Thyroid gland (tissue), 4 donors: ENCODE measurements around the gene KRTAP2-3. TPM values are rescaled to one million over a fixed set of nuclear protein-coding genes. Genes with fewer than 3 reads are reported as not detected.
"Not testable (repeated sequence)": the region's sequence is repeated elsewhere in the genome, so short reads cannot be mapped to it uniquely, and the experiment has no call there.

Experiments
- DNase-seq, 2 donors: peaks; one replicate each; pipeline ENCODE4 v3.0.0-alpha.2; 2019
- H3K27ac ChIP-seq, 3 donors: fragments of 200-600 bp; sonication (generic); 1 replicate in 2 of 3; 2 replicates in 1 of 3; pipeline ENCODE4 v1.5.1; 2016 to 2019; ENCODE audit warnings: mild to moderate bottlenecking in 1 of 3, moderate library complexity in 1 of 3
- H3K27me3 ChIP-seq: fragments of 200-600 bp; sonication (generic); one replicate; pipeline ENCODE4 v1.5.1; 2019
- H3K36me3 ChIP-seq, 2 donors: fragments of 200-600 bp; sonication (generic); one replicate each; pipeline ENCODE4 v1.5.1; 2016 to 2019
- H3K4me1 ChIP-seq, 2 donors: fragments of 200-600 bp; sonication (generic); one replicate each; pipeline ENCODE4 v1.5.1; 2017 to 2019
- H3K4me3 ChIP-seq, 3 donors: fragments of 200-600 bp; sonication (generic); replicated peaks in 1 of 3; 1 replicate in 2 of 3; 2 replicates in 1 of 3; pipeline ENCODE4 v1.5.1; 2016; ENCODE audit warnings: mild to moderate bottlenecking in 1 of 3
- H3K9me3 ChIP-seq: fragments of 200-600 bp; sonication (generic); one replicate; pipeline ENCODE4 v1.5.1; 2017
- CTCF ChIP-seq, 6 experiments: fragments of 200-600 bp in 3 of 6; fragments of 450-650 bp in 3 of 6; sonication (generic) in 3 of 6; IDR thresholded peaks; one replicate each; pipeline ENCODE4 v1.5.1; 2016 to 2019; ENCODE audit warnings: antibody characterized with exemption in 6 of 6, mild to moderate bottlenecking in 2 of 6, inconsistent platforms in 1 of 6, moderate library complexity in 1 of 6
- POLR2A ChIP-seq, 2 donors: fragments of 450-650 bp; IDR thresholded peaks; one replicate each; pipeline ENCODE4 v1.6.1; 2017; ENCODE audit warnings: antibody characterized with exemption in 2 of 2, mild to moderate bottlenecking in 2 of 2, moderate library complexity in 1 of 2
- WGBS, 2 donors: methylation state at CpG; one replicate each; pipeline ENCODE4 v1.1.5; 2017; 5-methylcytosine and 5-hydroxymethylcytosine counted together
- intact Hi-C: fragments of 100-400 bp; cut with DNase I; formaldehyde crosslinking; loops from one replicate; pipeline ENCODE4 v1.15.1; 2023
- total RNA-seq, 4 donors: library from RNA; depleted of rRNA; stranded (reverse); fragments of >200 nt; gene quantifications; one replicate each; pipeline ENCODE4 v1.2.3, GENCODE V29; 2016

Gene KRTAP2-3
- total RNA-seq, 4 donors from 2014 or later: not detected

- intact Hi-C loops: no loop called here
- no peak overlapping the region for H3K4me3 ChIP-seq
- H3K4me1 ChIP-seq: no peaks in the 10 kb centered on the region
- no peak overlapping the region for H3K27ac ChIP-seq
- no peak for DNase-seq
- H3K9me3 ChIP-seq: no peaks in the 10 kb centered on the region
- 77 to 83% methylated on average over 1 of the region's 1 CpG for WGBS, 2 donors
- H3K36me3 ChIP-seq: no peaks in the 10 kb centered on the region
- TF ChIP-seq CTCF (IDR thresholded peaks at IDR 0.05) (no peak), POLR2A (IDR thresholded peaks at IDR 0.05) (no peak)
- H3K27me3 ChIP-seq: no peaks in the 10 kb centered on the region
These were observed 17.0 kb downstream of the KRTAP2-3 start for GRCh38 chr17:41042953-41043352.

- H3K9me3 ChIP-seq, DNase-seq, H3K4me3 ChIP-seq, H3K27ac ChIP-seq, intact Hi-C loops, H3K27me3 ChIP-seq, H3K36me3 ChIP-seq, H3K4me1 ChIP-seq: not testable (repeated sequence)
- WGBS, 2 donors: 77 to 84% methylated on average over 3 to 12 of the region's 14 CpGs
These were observed 18.9 kb downstream of the KRTAP2-3 start, which contains the start of gene KRTAP1-1 for GRCh38 chr17:41040783-41041571. Gene KRTAP1-1 (minus strand): TSS chr17:41041450. CDS start chr17:41041397, 53 bp downstream.

- Histone ChIP-seq H3K27me3 (no peaks in the 10 kb centered on the region), H3K4me1 (no peaks in the 10 kb centered on the region), H3K36me3 (no peaks in the 10 kb centered on the region), H3K4me3 (no peak overlapping the region), H3K27ac (no peak overlapping the region), H3K9me3 (no peaks in the 10 kb centered on the region)
- TF ChIP-seq POLR2A (IDR thresholded peaks at IDR 0.05): no peak
- 80 to 83% methylated on average over 2 of the region's 2 CpGs for WGBS, 2 donors
- no peak for DNase-seq
- intact Hi-C loops: no loop called here
These were observed 22.0 kb downstream of the KRTAP2-3 start for GRCh38 chr17:41037853-41038350.

GRCh38 chr17:41034346-41034935 lies 25.5 kb downstream of the KRTAP2-3 start, which contains the start of gene KRTAP1-3:
Gene KRTAP1-3 (minus strand): TSS chr17:41034874. CDS start chr17:41034821, 53 bp downstream.
- H3K27ac ChIP-seq, H3K9me3 ChIP-seq, intact Hi-C loops, DNase-seq, H3K4me3 ChIP-seq, H3K4me1 ChIP-seq, H3K27me3 ChIP-seq, H3K36me3 ChIP-seq: not testable (repeated sequence)
- WGBS, 2 donors: 85 to 88% methylated on average over 5 to 8 of the region's 10 CpGs

GRCh38 chr17:41029633-41030245 lies 30.2 kb downstream of the KRTAP2-3 start, which contains the start of gene KRTAP1-4:
Gene KRTAP1-4 (minus strand): TSS chr17:41030195. CDS start chr17:41030078, 117 bp downstream.
- TF ChIP-seq POLR2A (IDR thresholded peaks at IDR 0.05) (no peak), CTCF (IDR thresholded peaks at IDR 0.05) (no peak)
- H3K36me3 ChIP-seq: no peaks in the 10 kb centered on the region
- DNase-seq: no peak
- H3K27ac ChIP-seq: no peak within 1 kb of the TSS
- H3K27me3 ChIP-seq: no peaks in the 10 kb centered on the region
- WGBS, 2 donors: 85 to 88% methylated on average over 2 to 11 of the region's 12 CpGs
- intact Hi-C loops: no loop called here
- no peak within 1 kb of the TSS for H3K4me3 ChIP-seq
- H3K4me1 ChIP-seq: no peaks in the 10 kb centered on the region
- H3K9me3 ChIP-seq: no peaks in the 10 kb centered on the region

- H3K27ac ChIP-seq: no peak within 1 kb of the TSS
- DNase-seq: no peak
- H3K27me3 ChIP-seq: no peaks in the 10 kb centered on the region
- intact Hi-C loops: no loop called here
- H3K36me3 ChIP-seq: no peaks in the 10 kb centered on the region
- no peaks in the 10 kb centered on the region for H3K9me3 ChIP-seq
- TF ChIP-seq POLR2A (IDR thresholded peaks at IDR 0.05) (no peak), CTCF (IDR thresholded peaks at IDR 0.05) (no peak)
- 89 to 90% methylated on average over 7 to 9 of the region's 9 CpGs for WGBS, 2 donors
- H3K4me3 ChIP-seq: no peak within 1 kb of the TSS
- no peaks in the 10 kb centered on the region for H3K4me1 ChIP-seq
These were observed 33.0 kb downstream of the KRTAP2-3 start, which contains the start of gene KRTAP1-5 for GRCh38 chr17:41026715-41027471. Gene KRTAP1-5 (minus strand): TSS chr17:41027208. CDS start chr17:41027155, 53 bp downstream.
